ENCODE results near the gene C22orf15. TPM values are rescaled to one million over a fixed set of nuclear protein-coding genes. Genes with fewer than 3 reads are reported as not detected.

The C22orf15 gene
- total RNA-seq (0.66 TPM), polyA plus RNA-seq (ENCODE audit: insufficient read depth in 1 of 8, insufficient read length in 8 of 8, low replicate concordance in 1 of 8) (under 1 TPM; 0.14 to 0.65 (median 0.43) TPM)
- long read RNA-seq, donor 1 = 0 reads
- long read RNA-seq, donor 2 = 0 reads
- long read RNA-seq, donor 3 = 0 reads
- long read RNA-seq, donor 4 = 0 reads
- long read RNA-seq, donor 5, partial matches to known transcripts = 118 of 395 reads
- long read RNA-seq, donor 5, other reads (novel, unspliced or antisense) = 277 of 395 reads
- long read RNA-seq, donor 6 = 0 reads
- long read RNA-seq, donor 7 = 0 reads
- long read RNA-seq, donor 8, partial matches to known transcripts = 0 of 1 reads
- long read RNA-seq, donor 8, other reads (novel, unspliced or antisense) = 0 of 1 reads
- long read RNA-seq, donor 9 = 0 reads
- long read RNA-seq, donor 10, partial matches to known transcripts = 40 of 205 reads
- long read RNA-seq, donor 10, other reads (novel, unspliced or antisense) = 165 of 205 reads
- long read RNA-seq, donor 11 = 0 reads

- WGBS (ENCODE audit: insufficient coverage) = 11% methylated on average over 15 of the region's 23 CpGs
- H3K36me3 ChIP-seq (ENCODE audit: control insufficient read depth, insufficient read depth, low read length) = peaks cover 12% of the 10 kb centered on the region
- H3K9me3 ChIP-seq (replicated peaks; ENCODE audit: control insufficient read depth, low read depth, low read length) = no peaks in the 10 kb centered on the region
- DNase-seq = peak; percentile 44
- peaks cover 28% of the 10 kb centered on the region for H3K4me1 ChIP-seq (ENCODE audit: control insufficient read depth, insufficient read depth, low read length)
- H3K27me3 ChIP-seq (ENCODE audit: control insufficient read depth, insufficient read depth, low read length) = no peaks in the 10 kb centered on the region
- H3K27ac ChIP-seq (ENCODE audit: low read length) = no peak within 1 kb of the TSS
- H3K4me3 ChIP-seq (ENCODE audit: low read length) = no peak within 1 kb of the TSS
Observed at GRCh38 chr22:23762842-23763578, at the start of gene C22orf15. C22orf15 (plus strand) TSS chr22:23762990; CDS start chr22:23763307, 317 bp downstream.

GRCh38 chr22:23713696-23714595, 48.8 kb upstream of the C22orf15 start:
- H3K27ac ChIP-seq (ENCODE audit: low read length) = no peak overlapping the region
- 96% methylated on average over 15 of the region's 28 CpGs for WGBS (ENCODE audit: insufficient coverage)
- peaks cover 46% of the 10 kb centered on the region for H3K36me3 ChIP-seq (ENCODE audit: control insufficient read depth, insufficient read depth, low read length)
- no peaks in the 10 kb centered on the region for H3K9me3 ChIP-seq (replicated peaks; ENCODE audit: control insufficient read depth, low read depth, low read length)
- no peak for DNase-seq
- H3K27me3 ChIP-seq (ENCODE audit: control insufficient read depth, insufficient read depth, low read length) = no peaks in the 10 kb centered on the region
- no peak overlapping the region for H3K4me3 ChIP-seq (ENCODE audit: low read length)
- H3K4me1 ChIP-seq (ENCODE audit: control insufficient read depth, insufficient read depth, low read length) = peaks cover 10% of the 10 kb centered on the region

GRCh38 chr22:23714596-23715578, 47.9 kb upstream of the C22orf15 start:
- Histone ChIP-seq H3K27ac (ENCODE audit: low read length) (no peak overlapping the region), H3K4me3 (ENCODE audit: low read length) (no peak overlapping the region), H3K9me3 (replicated peaks; ENCODE audit: control insufficient read depth, low read depth, low read length) (no peaks in the 10 kb centered on the region), H3K36me3 (ENCODE audit: control insufficient read depth, insufficient read depth, low read length) (peaks cover 43% of the 10 kb centered on the region), H3K4me1 (ENCODE audit: control insufficient read depth, insufficient read depth, low read length) (peaks cover 10% of the 10 kb centered on the region), H3K27me3 (ENCODE audit: control insufficient read depth, insufficient read depth, low read length) (no peaks in the 10 kb centered on the region)
- WGBS (ENCODE audit: insufficient coverage) = 81% methylated on average over 14 of the region's 23 CpGs
- DNase-seq = no peak

GRCh38 chr22:23715806-23716375, 46.9 kb upstream of the C22orf15 start:
- no peak overlapping the region for H3K27ac ChIP-seq (ENCODE audit: low read length)
- no peaks in the 10 kb centered on the region for H3K9me3 ChIP-seq (replicated peaks; ENCODE audit: control insufficient read depth, low read depth, low read length)
- peaks cover 10% of the 10 kb centered on the region for H3K4me1 ChIP-seq (ENCODE audit: control insufficient read depth, insufficient read depth, low read length)
- peaks cover 35% of the 10 kb centered on the region for H3K36me3 ChIP-seq (ENCODE audit: control insufficient read depth, insufficient read depth, low read length)
- 74% methylated on average over 11 of the region's 18 CpGs for WGBS (ENCODE audit: insufficient coverage)
- DNase-seq = no peak
- H3K27me3 ChIP-seq (ENCODE audit: control insufficient read depth, insufficient read depth, low read length) = no peaks in the 10 kb centered on the region
- H3K4me3 ChIP-seq (ENCODE audit: low read length) = no peak overlapping the region

GRCh38 chr22:23716811-23717801, 45.7 kb upstream of the C22orf15 start:
- 1% methylated on average over 71 of the region's 84 CpGs for WGBS (ENCODE audit: insufficient coverage)

GRCh38 chr22:23718371-23719165, 44.2 kb upstream of the C22orf15 start:
- 83% methylated on average over 5 of the region's 17 CpGs for WGBS (ENCODE audit: insufficient coverage)
- DNase-seq = peak; percentile 15
- H3K4me1 ChIP-seq (ENCODE audit: control insufficient read depth, insufficient read depth, low read length) = peaks cover 12% of the 10 kb centered on the region
- no peaks in the 10 kb centered on the region for H3K27me3 ChIP-seq (ENCODE audit: control insufficient read depth, insufficient read depth, low read length)
- peaks cover 11% of the 10 kb centered on the region for H3K36me3 ChIP-seq (ENCODE audit: control insufficient read depth, insufficient read depth, low read length)
- no peak overlapping the region for H3K27ac ChIP-seq (ENCODE audit: low read length)
- H3K4me3 ChIP-seq (ENCODE audit: low read length) = no peak overlapping the region
- no peaks in the 10 kb centered on the region for H3K9me3 ChIP-seq (replicated peaks; ENCODE audit: control insufficient read depth, low read depth, low read length)

More at GRCh38 chr22:23716811-23717801, 45.7 kb upstream of the C22orf15 start:
- peaks cover 10% of the 10 kb centered on the region for H3K4me1 ChIP-seq (ENCODE audit: control insufficient read depth, insufficient read depth, low read length)
- H3K4me3 ChIP-seq (ENCODE audit: low read length) = peak overlapping the region; percentile 90
- H3K27me3 ChIP-seq (ENCODE audit: control insufficient read depth, insufficient read depth, low read length) = no peaks in the 10 kb centered on the region
- H3K27ac ChIP-seq (ENCODE audit: low read length) = no peak overlapping the region
- H3K36me3 ChIP-seq (ENCODE audit: control insufficient read depth, insufficient read depth, low read length) = peaks cover 24% of the 10 kb centered on the region
- H3K9me3 ChIP-seq (replicated peaks; ENCODE audit: control insufficient read depth, low read depth, low read length) = no peaks in the 10 kb centered on the region
- DNase-seq = peak; percentile 93

GRCh38 chr22:23720855-23721254, 41.9 kb upstream of the C22orf15 start:
- Histone ChIP-seq H3K4me3 (ENCODE audit: low read length) (no peak overlapping the region), H3K27ac (ENCODE audit: low read length) (no peak overlapping the region), H3K36me3 (ENCODE audit: control insufficient read depth, insufficient read depth, low read length) (no peaks in the 10 kb centered on the region), H3K9me3 (replicated peaks; ENCODE audit: control insufficient read depth, low read depth, low read length) (no peaks in the 10 kb centered on the region), H3K4me1 (ENCODE audit: control insufficient read depth, insufficient read depth, low read length) (peaks cover 12% of the 10 kb centered on the region), H3K27me3 (ENCODE audit: control insufficient read depth, insufficient read depth, low read length) (no peaks in the 10 kb centered on the region)
- WGBS (ENCODE audit: insufficient coverage) = no CpG with 5 or more reads among the region's 6 CpGs
- no peak for DNase-seq

Measured in muscle of leg (tissue), 16 donors.